Fibroblast of pulmonary artery (primary cell): ENCODE measurements around the gene ABCB10.

Experiments used
- DNase-seq: peaks from one replicate; pipeline ENCODE4 v3.0.0-alpha.2; 2010; ENCODE audit warnings: low read depth
- H3K4me3 ChIP-seq: replicated peaks from 2 replicates; pipeline ENCODE4 v1.5.1; 2011; ENCODE audit warnings: low read depth, mild to moderate bottlenecking, control low read depth, low read length, moderate library complexity
- CTCF ChIP-seq: IDR thresholded peaks from 2 replicates; pipeline ENCODE4 v1.5.1; 2011; ENCODE audit warnings: mild to moderate bottlenecking, control low read depth, low read length, inconsistent platforms; ENCODE audit errors: missing control alignments

ABCB10 gene

GRCh38 chr1:229537894-229538293, 20.6 kb downstream of the ABCB10 start:
- H3K4me3 ChIP-seq: no peak overlapping the region
- no peak for DNase-seq
- TF ChIP-seq CTCF: no peak

GRCh38 chr1:229536982-229537381, 21.5 kb downstream of the ABCB10 start:
- DNase-seq: no peak
- TF ChIP-seq CTCF: no peak
- H3K4me3 ChIP-seq: no peak overlapping the region

DNA sequence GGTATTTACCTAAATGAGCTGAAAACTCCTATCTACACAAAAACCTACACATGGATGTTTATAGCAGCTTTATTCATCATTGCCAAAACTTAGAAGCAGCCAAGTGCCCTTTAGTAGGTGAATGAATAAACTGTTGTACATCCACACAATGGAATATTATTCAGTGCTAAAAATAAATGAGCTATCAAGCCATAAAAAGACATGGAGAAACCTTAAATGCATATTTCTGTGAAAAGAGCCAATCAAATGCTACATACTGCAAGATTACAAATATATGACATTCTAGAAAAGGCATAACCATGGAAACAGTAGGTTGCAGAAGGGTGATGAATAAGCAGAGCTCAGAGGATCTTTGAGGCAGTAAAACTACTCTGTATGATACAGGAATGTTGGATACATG, 23.3 kb downstream of the ABCB10 start:
- H3K4me3 ChIP-seq: no peak overlapping the region
- no peak for TF ChIP-seq CTCF
- peak; percentile 6 for DNase-seq

- DNase-seq: no peak
- no peak for TF ChIP-seq CTCF
- H3K4me3 ChIP-seq: no peak overlapping the region
These were observed 27.2 kb downstream of the ABCB10 start for GRCh38 chr1:229531326-229531725.

DNA sequence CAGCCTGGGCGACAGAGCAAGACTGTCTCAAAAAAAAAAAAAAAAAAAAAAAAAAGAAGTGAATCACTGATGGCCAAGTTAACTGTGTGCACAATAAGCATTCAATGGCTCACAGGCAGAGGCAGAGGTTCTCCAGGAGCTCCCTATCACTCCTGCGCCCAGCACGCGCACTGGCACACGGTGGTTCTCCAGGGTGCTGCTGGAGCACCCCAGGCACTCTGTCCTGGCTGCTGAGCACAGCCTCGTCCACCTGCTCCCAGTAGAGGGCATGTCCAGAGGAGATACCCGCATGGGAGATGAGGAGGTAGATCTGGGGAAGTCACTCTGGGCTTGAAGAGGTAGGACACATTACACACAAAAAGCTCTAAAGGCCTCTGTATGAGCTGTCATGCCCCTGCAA, 28.9 kb downstream of the ABCB10 start:
- TF ChIP-seq CTCF: no peak
- no peak for DNase-seq

GRCh38 chr1:229526695-229527094, 31.8 kb downstream of the ABCB10 start:
- TF ChIP-seq CTCF: no peak
- no peak overlapping the region for H3K4me3 ChIP-seq
- no peak for DNase-seq

More for the DNA sequence above, 28.9 kb downstream of the ABCB10 start:
- H3K4me3 ChIP-seq: no peak overlapping the region

GRCh38 chr1:229523052-229523451, 35.5 kb downstream of the ABCB10 start:
- H3K4me3 ChIP-seq: no peak overlapping the region
- TF ChIP-seq CTCF: no peak
- DNase-seq: no peak
